Stimulated activated CD4-positive, alpha-beta T cell treated with anti-CD3 and anti-CD28 coated beads, Interleukin-12 subunit alpha, Interleukin-12 subunit beta, amount 100 ng/mL, for 24 hours (primary cell): ENCODE measurements around the gene REPIN1.
"Not testable (repeated sequence)": the region's sequence is repeated elsewhere in the genome, so short reads cannot be mapped to it uniquely, and the experiment has no call there.

Experiments
- DNase-seq, 2 experiments: peaks; one replicate each; pipeline ENCODE4 v3.0.0-alpha.2; 2020; ENCODE audit warnings: low read depth in 2 of 2

Gene REPIN1

DNA sequence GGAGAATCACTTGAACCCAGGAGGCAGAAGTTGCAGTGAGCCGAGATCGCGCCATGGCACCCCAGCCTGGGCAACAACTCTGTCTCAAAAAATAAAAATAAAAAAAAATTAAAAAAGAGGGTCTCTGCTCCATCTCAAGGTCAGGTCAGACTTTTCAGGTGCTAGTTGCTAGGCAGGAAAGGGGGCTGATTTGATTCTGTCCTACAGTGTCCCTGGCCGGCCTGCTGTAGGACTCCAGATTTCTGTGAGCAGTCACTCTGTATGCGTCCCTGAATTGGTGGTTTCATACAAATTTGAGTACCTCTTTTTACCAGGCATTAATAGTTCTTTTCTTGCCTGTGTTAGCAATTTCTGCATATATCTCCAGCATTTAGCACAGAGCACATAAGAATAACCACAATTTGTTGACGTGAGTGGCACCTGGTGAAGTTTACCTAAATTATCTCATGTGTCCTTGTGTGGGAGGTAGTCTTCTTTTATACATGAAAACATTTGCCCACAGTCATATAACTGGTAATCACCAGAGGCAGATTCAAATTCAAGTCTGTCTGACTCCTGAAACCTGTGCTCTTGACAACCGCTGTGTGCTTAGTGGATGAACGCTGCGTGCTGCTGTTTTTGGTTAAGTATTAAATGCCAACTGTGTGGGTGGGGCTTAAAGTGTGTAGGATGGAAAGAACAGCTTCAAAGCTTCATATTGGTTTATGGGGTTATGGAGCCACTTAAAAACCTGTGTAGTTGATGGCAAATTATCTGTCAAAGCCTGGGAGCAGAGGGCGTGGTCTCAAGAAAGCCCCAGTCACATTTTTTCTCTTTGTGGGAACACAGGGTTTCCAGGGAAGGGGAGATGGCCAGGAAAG, 7.3 kb downstream of the REPIN1 start:
- DNase-seq, result no peak

DNA sequence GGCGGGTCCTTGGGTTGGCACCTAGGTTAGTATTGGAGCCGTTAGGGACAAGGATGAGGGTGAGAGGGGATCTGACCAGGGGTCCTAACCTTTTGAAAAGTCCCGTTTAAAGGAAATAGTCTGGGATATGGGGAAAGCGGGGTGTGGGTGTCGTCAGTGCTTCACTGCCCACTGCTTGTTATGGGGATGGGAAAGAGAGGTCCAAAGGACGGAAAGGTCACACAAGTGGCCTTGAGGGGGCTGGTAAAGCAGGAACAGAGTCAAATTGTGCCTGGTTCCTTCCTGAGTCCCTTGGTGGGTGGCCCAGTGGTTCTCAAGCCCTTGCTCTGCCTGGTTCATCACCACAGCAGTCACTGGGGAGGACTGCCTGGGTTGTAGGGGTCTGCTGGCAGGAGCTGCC, 7.9 kb downstream of the REPIN1 start:
- no peak for DNase-seq

DNA sequence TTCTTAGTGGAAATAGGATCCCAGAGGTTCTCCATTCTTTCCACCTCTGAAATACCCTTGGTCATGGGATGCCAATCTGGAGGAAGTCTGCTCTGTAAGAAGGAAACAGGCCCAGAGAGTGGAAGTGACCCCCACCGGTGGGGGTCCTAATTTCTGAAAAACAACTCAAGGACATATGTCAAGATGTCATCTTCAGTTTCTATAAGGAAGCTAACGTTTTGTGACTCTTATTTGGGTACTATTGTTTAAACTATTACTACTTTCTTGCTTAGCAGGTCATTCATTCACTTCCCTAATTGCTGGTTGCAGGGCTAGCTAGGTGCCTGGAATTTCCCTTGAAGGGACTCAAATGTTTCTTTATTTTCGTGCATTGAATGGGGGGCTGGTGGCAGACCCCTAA, 8.6 kb downstream of the REPIN1 start:
- DNase-seq, result no peak

DNA sequence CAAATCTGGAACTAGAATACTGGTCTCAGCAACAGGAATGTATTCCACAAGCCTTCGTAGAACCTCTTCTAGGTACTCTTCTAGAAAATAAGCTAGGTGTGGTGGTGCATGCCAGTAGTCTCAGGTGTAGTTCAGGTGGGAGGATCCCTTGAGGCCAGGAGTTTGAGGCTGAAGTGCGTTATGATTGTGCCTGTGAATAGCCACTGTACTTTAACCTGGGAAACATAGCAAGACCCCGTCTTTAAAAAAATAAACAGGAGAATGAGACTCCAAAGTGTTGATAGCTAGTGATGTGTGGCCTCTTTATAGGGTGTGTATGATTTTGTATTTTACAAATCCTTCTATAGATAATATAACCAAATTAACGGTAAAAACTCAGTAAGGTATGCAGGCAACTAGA, 9.0 kb downstream of the REPIN1 start:
- no peak for DNase-seq

DNA sequence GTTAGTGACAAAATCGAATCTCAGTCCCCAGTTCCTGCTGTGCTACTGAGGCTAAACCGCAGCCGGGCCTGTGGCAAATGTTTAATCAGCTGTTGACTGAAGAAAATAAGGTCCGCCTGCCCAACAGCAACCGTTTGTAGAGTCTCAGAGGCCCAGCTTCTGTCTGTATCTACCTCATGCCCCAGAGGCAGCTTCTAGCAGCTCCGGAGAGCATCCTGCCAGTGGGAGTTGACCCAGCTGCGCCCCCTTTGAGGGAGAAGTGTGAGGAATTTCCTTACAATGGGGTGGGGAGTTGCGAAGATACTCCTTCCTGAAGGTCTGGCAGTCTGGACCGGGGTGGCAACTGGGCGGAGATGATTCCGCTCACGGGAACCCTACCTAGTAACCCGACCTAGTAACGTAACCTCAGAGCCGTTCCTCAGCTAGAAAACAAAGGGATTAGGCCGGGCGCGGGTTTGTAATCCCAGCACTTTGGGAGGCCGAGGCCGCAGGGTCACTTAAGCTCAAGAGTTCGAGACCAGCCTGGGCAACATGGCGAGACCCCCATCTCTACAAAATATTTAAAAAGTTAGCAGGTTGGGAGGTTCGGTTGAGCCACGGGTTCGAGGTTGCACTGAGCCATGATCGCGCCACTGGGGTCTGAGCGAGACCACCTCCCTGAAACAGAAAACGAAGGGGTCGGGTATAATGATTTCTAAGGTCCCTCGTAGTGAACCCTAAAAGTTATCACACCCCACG, 9.7 kb downstream of the REPIN1 start:
- DNase-seq, result peak in 1 of 2 experiments; percentile 30

DNA sequence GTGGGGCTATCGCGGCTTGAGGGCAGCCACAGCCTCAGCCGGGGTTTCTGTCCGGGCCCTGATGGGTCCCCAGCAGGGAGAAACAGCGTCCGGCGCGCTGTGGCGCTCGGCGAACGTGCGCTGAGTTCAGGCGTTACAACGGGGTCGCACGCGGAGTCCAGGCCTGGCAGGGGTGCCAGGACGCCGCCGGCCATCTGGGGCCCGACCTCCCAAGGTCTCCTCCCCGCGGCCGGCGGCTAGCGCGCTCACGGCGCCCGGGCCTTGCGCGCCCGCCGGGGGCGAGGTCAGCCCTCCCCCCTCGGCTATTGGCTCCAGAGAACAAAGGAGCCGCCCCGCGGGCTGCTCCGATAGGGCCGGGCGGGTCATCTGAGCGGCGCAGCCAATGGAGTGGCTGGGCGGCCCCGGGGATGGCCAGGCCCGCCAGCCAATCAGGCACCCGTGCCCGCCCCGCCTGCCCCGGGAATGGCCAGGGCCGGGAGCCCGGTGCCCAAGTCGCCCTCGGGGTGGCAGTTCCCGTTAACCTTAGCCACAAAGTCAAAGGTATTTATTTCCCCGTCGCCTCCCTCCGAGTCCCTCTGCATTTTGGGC, 10.3 kb downstream of the REPIN1 start, which contains the start of gene ZNF775:
Gene ZNF775, plus strand, starts transcription at position 478 of the 588 bp plus-strand sequence. CDS start 9,141 bp downstream, outside the sequence.
- peak; percentile 84 to 87 for DNase-seq

DNA sequence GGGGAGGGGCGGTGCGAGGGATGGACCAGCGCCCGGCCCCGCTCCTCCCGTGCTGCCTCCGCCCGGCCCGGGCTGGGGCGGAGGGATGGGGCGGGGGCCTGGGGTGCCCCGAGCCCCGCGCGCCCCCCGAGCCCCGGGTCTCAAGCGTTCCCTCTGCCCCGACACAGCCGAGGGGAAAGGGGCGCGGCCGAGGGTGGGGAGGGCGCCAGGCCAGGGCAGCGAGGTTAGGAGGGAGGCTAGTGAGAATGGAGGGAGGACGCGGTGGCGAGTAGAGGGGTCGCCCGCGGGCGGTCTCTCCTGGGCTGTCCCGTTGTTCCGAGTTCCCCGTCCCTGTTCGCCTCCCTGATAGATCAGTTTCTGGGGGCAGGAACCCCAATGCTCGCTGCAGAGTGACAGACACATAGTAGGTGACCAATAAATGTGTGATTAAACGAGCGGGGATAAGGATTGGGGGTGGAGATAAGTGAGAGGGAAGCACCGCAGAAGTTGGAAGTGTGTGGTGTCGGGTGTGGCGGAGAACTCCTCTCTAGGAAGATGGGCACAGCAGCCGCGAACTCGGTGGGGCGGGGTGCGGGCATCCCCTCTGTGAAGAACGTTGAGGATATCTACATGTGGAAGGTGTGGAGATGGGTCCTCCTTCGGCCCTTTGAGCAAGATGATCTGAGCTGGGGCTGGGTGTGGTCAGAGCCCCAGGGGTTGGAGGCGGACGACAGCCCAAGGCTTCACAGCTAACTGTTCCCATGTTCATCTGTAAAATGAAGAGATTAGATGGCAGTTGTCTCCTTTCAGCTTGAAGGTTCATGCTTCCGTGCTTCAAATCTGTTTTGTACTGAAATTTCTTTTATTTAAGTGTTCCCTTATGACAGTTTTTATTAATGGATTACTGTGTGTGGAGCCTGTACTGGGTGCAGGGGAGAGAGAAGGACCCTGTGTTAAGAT, 11.1 kb downstream of the REPIN1 start:
- no peak for DNase-seq

DNA sequence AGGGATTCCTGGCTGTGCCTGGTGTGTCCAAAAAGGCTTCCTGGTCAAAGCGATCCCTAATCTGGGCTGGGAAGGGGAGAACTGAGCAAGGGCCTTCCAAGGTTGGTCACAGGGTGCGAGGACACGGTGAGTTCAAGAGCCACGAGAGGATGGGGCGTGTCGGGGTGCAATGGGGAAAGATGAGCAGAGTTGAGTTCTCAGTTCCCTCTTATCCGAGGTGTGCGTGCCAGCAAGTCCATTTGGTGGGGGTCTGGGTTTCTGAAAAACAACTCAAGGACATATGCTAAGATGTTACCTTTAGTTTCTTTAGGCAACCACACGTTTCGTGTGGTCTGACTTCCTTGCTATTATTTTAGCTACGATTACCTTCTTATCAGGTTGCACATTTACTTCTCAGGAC, 11.8 kb downstream of the REPIN1 start:
- DNase-seq, result no peak

DNA sequence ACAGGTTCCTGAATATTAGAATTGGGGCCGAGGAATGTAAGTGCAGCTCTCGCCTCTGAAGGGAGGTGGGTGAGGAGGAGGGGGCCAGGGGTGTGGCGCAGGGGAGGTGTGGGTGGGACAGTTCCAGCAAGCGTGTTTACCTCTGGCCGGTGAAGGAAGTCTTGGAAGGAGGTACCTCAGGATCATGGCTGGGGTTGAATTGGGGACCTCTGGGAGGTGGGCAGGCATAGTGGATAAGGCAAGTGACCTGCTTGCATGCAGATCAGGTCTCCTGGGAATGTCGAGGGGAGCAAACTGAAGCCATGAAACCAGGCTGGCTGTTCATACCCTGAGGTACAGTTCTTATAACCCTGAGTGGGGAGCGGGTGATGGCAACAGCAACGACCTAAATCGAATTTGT, 12.5 kb downstream of the REPIN1 start:
- no peak for DNase-seq

DNA sequence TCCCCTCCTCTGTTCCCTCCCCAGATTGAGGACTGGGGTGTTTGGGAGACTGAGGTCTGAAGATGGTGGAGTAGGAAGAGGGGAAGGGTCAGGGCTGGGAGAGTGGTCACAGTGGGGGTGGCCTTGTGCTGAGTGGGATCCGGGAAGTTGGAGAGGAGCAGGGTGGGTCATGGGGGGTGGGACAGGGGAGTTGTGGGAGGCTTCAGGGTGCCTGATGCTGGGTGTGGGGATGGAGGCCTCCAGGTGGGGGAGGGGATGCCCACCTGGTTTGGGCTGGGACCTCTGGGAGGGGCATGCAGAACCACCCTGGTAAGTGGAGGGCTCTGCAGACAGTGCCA, 13.1 kb downstream of the REPIN1 start:
- DNase-seq, result no peak

DNA sequence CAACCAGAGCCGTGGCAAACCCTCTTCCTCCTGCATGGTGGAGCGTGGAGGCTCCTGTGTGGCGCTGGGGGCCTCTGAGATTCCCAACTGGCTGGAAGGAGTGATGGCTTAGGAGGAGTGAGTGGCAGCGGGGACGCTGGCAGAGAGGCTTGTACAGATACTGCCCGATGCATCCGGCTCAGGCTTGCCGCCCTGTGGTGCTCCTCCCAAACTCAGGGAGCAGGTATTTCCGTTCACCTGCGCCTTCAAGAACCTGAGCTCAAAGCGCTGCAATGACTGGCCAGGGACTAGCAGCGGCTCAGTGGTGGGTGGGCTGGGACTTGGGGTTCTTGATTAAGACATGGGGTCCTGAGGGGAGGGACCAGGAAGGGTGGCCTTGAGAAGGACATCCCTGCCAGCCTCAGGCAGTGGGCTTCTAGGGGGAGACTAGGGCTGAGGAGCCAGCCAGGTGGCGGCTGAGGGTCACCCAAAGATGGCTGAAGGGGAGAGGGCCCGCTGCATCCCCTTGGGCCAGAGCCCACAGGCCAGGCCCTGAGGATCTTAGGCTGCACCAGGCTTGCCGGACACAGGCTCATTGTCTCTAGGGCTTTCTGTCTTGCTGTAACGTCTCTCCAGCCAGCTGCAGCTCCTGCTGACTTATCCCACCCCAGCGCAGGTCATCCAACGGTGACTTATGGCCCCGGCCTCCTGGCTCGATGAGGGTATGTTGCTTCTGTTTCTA, 13.7 kb downstream of the REPIN1 start:
- no peak for DNase-seq

DNA sequence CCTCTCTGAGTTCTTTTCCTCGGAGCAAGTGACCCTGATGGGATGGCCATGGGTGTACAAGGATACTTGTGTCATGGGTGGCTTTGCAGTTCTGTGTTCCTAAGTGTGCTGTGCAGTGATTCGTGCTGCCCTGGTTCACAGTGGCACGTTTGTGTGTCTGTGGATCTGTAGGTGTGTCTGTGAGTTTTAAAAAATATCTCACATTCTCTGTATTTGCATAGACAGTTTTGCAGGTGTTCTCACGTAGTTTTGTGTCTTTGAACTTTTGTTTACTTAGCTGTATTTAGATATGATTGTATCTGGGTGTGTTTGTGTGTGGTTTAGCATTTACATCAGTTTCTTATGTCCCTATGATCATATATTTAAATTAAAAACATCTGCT, 14.2 kb downstream of the REPIN1 start:
- DNase-seq, result no peak

DNA sequence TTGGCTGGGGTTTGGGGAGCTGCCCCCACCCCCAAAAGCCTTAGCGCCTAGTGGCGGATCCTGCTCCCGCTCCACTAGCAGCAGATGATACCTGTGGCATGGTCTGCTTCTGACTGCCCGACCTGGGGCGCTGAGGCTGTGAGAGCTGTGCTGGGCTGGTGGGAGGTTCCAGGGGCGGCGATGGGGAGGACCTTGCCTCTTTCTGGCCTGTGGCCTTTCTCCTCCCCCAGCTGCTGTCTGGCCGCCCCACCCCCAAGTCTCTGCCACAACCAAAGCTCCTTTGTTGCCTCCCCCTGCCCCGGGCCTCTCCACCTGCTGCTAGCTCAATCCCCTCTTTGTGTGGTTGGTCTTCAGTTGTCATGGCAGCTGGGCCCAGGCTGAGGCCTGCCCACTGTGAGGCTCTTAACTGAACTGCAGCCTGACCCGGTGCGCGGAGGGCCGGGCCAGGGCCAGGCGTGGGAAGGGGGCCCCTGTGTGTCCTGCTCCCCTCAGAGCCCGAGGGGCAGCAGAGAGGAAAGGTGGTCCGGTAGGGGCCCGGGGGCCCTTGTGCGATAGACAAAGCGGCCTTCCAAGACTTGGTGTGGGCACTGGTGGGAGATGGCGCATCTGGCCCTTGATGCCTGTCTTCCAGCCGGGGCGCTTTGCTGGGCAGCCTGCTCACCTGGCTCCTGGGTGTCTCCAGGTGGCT, 15.2 kb downstream of the REPIN1 start:
- DNase-seq, result no peak

DNA sequence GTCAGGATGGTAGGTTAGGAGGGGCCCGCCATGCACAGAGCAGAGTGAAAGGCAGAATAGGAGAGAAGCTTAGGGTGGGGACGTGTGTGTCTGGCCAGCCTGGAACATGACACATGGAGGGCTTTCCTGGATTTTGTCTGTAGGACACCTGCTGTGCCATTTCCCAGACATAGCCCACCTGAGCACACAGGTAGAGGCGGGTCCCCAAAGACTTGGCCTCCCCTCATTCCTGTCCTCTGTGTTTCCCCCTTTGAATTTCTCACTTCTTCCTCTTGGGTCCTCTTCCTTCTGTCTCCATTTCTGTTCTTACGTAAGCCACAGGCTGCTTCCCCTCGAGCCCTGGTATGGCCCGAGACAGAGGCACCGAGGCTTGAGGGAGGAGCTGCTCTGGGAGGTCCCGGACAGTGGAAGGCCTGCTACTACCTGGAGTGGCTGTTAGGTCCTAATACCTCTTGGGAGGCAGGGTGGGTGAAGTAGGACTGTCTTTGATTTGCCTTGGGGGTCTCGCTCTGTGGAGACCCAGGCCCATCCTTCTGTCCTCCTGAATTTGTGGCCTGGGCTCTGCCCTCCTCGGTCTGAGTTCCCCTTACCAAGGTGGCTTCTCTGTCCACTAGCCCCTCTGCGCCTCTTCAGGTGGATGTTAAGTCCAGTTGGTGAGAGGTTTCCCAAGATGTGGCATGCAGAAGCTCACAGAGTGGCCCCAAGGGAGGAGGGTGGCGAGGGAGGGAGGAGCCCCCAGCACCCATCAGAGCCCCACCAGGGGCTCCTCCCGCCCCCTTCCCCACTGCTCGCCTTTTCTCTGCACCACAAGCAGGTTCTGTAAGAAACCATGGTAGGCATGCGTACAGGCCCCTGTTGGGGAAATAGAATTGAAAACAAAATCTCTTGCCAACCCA, 16.0 kb downstream of the REPIN1 start:
- no peak for DNase-seq

DNA sequence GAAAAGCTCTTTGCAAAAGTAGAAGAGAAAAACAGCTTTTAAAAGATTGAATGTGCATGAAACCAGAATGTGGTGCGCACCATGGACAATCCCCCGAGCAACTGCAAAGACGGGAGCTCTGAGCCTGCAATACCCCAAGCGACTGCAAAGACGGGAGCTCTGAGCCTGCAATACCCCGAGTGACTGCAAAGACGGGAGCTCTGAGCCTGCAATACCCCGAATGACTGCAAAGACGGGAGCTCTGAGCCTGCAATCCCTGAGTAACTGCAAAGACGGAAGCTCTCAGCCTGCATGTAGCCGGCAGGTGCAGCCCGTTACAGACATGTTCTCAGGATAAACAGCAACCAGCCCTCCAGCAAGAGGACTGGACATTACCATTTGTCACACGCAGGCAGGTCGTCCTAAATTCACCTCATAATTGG, 16.7 kb downstream of the REPIN1 start:
- no peak for DNase-seq

DNA sequence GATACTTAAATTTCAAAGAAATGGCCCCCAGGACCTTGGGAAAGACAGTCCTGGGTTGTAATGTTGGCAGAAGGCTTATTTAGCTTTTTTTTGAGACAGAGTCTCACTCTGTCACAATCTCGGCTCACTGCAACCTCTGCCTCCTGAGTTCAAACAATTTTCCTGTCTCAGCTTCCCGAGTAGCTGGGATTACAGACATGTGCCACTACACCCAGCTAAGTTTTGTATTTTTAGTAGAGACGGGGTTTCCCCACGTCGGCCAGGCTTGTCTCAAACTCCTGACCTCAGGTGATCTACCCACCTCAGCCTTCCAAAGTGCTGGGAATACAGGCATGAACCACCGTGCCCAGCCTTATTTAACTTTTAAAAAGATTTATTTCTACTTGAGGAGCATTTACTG, 17.3 kb downstream of the REPIN1 start:
- not testable (repeated sequence) for DNase-seq

DNA sequence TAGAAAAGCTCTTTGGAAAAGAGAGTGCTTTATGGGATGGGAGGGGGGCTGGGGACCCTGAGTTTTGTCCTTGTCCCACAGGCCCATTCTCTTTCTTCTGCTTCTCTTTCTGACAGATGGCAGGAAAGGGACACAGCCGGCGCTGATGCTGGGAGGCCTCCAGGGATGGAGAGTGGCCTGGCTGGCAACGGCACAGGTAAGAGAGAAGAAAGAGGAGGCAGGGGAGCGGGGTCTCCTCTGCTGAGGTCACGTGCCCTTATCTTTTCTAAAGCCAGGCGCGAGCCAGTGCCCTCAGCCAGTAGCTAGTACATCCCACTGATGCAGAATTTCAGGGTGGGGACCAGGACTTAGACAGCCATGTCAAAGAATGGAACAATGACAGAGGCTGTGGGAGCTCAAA, 19.7 kb downstream of the REPIN1 start:
- DNase-seq, result no peak

DNA sequence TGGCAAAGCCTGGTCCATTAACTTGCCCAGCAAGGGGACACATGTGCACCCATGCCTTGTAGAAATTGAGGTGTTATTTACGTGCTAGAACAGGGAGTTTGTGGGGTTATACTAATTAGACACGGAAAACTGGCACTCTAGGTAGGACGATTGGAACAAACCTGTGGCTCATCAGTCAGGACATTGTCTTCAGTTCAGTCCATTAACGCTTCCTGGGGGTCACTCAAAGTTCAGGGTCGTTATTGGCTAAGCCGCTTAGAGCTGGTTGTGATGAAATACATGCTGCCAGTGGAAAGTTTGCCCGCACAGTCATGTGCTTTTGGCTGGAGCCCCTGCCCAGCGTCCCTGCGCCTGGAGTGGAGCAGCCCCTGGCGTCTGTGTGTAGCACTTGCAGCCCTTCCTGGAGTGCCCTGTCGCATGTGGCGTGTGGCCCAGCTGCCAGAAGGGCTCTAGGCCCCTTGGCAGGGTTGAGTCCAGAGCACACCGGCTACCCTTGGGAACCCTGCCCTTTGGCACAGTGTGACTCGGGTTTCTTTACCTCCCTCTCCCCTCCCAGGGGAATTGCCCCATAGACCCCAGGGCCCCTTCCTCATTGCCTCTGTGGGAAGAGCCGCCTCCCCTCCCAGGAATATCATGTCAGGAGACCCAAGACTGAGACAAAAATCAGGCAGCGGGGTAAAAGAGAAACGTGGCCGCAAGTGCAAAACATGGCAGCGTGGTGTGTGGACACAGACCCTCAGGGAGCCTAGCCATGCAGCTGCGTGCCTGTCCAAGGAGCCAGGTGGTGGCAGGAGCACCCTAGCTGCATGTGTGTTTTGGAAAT, 20.3 kb downstream of the REPIN1 start:
- DNase-seq, result no peak

DNA sequence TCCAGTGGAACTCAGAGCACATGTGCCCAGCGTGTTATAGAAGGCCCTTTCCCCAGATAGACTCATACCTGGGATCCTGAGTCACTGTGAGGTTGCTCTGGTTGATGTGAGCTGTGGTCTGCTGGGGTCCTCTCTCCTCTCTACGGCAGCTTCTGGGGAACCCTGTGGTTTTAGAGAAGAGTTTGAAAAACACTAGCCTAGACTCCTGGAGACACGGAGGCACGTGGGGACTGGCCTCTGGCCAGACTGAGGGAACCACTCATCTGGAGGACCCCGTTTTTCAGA, 20.9 kb downstream of the REPIN1 start:
- DNase-seq, result no peak
